ENCODE results near the gene MPEG1. TPM values are rescaled to one million over a fixed set of nuclear protein-coding genes. Genes with fewer than 3 reads are reported as not detected.

Gene MPEG1
- total and polyA plus RNA-seq, 7 donors, result 0.82 to 6.1 (median 3.8) TPM

- no peak overlapping the region for H3K4me3 ChIP-seq
- TF ChIP-seq CTCF (IDR thresholded peaks at IDR 0.05), result no peak
- WGBS, 3 donors, result 46 to 58% (median 46%) methylated on average over 4 of the region's 4 CpGs
- DNase-seq, result no peak
- H3K36me3 ChIP-seq (ENCODE audit: insufficient read depth in 1 of 2, low read depth in 1 of 2), result no peaks in the 10 kb centered on the region
- no peaks in the 10 kb centered on the region for H3K9me3 ChIP-seq
- no peaks in the 10 kb centered on the region for H3K4me1 ChIP-seq
- no peak for ATAC-seq
- H3K27me3 ChIP-seq (ENCODE audit: insufficient read depth in 3 of 3, low read length in 2 of 3), result peaks cover 0 to 27% (median 4%) of the 10 kb centered on the region in 3 donors
- H3K27ac ChIP-seq, result no peak overlapping the region
- intact Hi-C loops (cut with DNase I), result loop anchor here in 1 of 2 donors (10.0 kb wide), 2 partner anchors 250 to 500 kb away; partner anchors contain the start of gene OR5A2
Measured at GRCh38 chr11:59175091-59175501, 37.6 kb downstream of the MPEG1 start.

GRCh38 chr11:59174664-59175033, 38.1 kb downstream of the MPEG1 start:
- TF ChIP-seq CTCF (IDR thresholded peaks at IDR 0.05), result no peak
- no peak for DNase-seq

GRCh38 chr11:59173964-59174663, 38.6 kb downstream of the MPEG1 start:
- peak overlapping the region; percentile 72 for H3K4me3 ChIP-seq
- WGBS, 3 donors, result 32 to 44% (median 33%) methylated on average over 6 to 7 of the region's 7 CpGs
- TF ChIP-seq CTCF (IDR thresholded peaks at IDR 0.05), result no peak
- ATAC-seq (peak in 1 of 4 donors; percentile 7), DNase-seq (no peak)
- H3K4me1 ChIP-seq, result no peaks in the 10 kb centered on the region
- H3K9me3 ChIP-seq, result no peaks in the 10 kb centered on the region
- no peak overlapping the region for H3K27ac ChIP-seq
- intact Hi-C loops (cut with DNase I), result loop anchor here (5.0 to 10.0 kb wide), 4 partner anchors 33 to 501 kb away; partner anchors contain the start of gene OR5A2 (in 1 of the 2)
- H3K27me3 ChIP-seq (ENCODE audit: insufficient read depth in 3 of 3, low read length in 2 of 3), result peaks cover 0 to 27% (median 4%) of the 10 kb centered on the region in 3 donors
- no peaks in the 10 kb centered on the region for H3K36me3 ChIP-seq (ENCODE audit: insufficient read depth in 1 of 2, low read depth in 1 of 2)

More at GRCh38 chr11:59174664-59175033, 38.1 kb downstream of the MPEG1 start:
- Histone ChIP-seq H3K36me3 (ENCODE audit: insufficient read depth in 1 of 2, low read depth in 1 of 2) (no peaks in the 10 kb centered on the region), H3K4me1 (no peaks in the 10 kb centered on the region), H3K27me3 (ENCODE audit: insufficient read depth in 3 of 3, low read length in 2 of 3) (peaks cover 0 to 27% (median 4%) of the 10 kb centered on the region in 3 donors), H3K4me3 (no peak overlapping the region), H3K27ac (no peak overlapping the region), H3K9me3 (no peaks in the 10 kb centered on the region)
- whole genome bisulfite sequencing, 3 donors, result 55 to 73% (median 62%) methylated on average over 7 of the region's 7 CpGs
- no peak for ATAC-seq
- intact Hi-C loops (cut with DNase I), result loop anchor here (5.0 to 10.0 kb wide), 4 partner anchors 33 to 500 kb away; partner anchors contain the start of gene OR5A2 (in 1 of the 2)

- Histone ChIP-seq H3K9me3 (no peaks in the 10 kb centered on the region), H3K4me1 (no peaks in the 10 kb centered on the region), H3K27ac (peak overlapping the region; percentile 34), H3K27me3 (ENCODE audit: insufficient read depth in 3 of 3, low read length in 2 of 3) (peaks cover 0 to 27% (median 4%) of the 10 kb centered on the region in 3 donors), H3K4me3 (peak overlapping the region; percentile 72), H3K36me3 (ENCODE audit: insufficient read depth in 1 of 2, low read depth in 1 of 2) (no peaks in the 10 kb centered on the region)
- 3 to 10% (median 5%) methylated on average over 36 to 37 of the region's 37 CpGs for WGBS, 3 donors
- TF ChIP-seq CTCF (IDR thresholded peaks at IDR 0.05), result no peak
- intact Hi-C loops (cut with DNase I), result loop anchor here (5.0 to 10.0 kb wide), 4 partner anchors 34 to 501 kb away; partner anchors contain the start of gene OR5A2 (in 1 of the 2)
- DNase-seq, result peak in 1 of 2 donors; percentile 55
- ATAC-seq, result no peak
Measured at GRCh38 chr11:59173080-59173963, 39.4 kb downstream of the MPEG1 start.

All from psoas muscle (tissue), 8 donors.